MM.1S (cell line): ENCODE measurements around the gene BBX.

Experiments used
- EZH2 ChIP-seq: fragments of 300-600 bp; sonication (generic); optimal IDR thresholded peaks from 2 replicates; pipeline ENCODE3; 2017; ENCODE audit warnings: low read depth, mild to moderate bottlenecking, antibody characterized with exemption, low read length, mixed read lengths
- EZH2phosphoT487 ChIP-seq: fragments of 300-600 bp; sonication (generic); IDR thresholded peaks from 2 replicates; pipeline ENCODE4 v1.6.1; 2018; ENCODE audit warnings: antibody characterized with exemption, low read length
- TF ChIP-seq, protein P1 (sequence below): fragments of 300-600 bp; sonication (generic); IDR thresholded peaks from 2 replicates; pipeline ENCODE4 v1.5.1; 2016; ENCODE audit warnings: antibody characterized with exemption, low read length, mixed read lengths

DNA sequence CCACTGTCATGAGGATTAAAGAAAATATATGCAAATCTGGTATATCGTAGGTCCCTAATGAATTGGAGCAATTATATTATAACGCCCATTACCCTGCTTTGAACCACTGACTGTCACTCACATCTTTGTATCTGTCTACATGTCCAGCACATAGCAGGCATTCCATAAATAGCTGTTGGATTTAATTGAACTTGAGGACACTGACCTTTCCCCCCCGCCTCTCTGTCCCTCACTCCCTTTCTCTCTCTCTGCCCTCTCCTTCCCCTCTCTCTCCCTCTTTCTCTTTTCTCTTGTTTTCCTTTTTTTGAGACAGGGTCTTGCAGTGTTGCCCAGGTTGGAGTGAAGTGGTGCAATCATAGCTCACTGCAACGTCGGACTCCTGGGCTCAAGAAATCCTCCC lies 335.1 kb downstream of the BBX start:
- TF ChIP-seq, protein P1, sequence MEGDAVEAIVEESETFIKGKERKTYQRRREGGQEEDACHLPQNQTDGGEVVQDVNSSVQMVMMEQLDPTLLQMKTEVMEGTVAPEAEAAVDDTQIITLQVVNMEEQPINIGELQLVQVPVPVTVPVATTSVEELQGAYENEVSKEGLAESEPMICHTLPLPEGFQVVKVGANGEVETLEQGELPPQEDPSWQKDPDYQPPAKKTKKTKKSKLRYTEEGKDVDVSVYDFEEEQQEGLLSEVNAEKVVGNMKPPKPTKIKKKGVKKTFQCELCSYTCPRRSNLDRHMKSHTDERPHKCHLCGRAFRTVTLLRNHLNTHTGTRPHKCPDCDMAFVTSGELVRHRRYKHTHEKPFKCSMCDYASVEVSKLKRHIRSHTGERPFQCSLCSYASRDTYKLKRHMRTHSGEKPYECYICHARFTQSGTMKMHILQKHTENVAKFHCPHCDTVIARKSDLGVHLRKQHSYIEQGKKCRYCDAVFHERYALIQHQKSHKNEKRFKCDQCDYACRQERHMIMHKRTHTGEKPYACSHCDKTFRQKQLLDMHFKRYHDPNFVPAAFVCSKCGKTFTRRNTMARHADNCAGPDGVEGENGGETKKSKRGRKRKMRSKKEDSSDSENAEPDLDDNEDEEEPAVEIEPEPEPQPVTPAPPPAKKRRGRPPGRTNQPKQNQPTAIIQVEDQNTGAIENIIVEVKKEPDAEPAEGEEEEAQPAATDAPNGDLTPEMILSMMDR = no peak
- TF ChIP-seq EZH2phosphoT487 (no peak), EZH2 (no peak)
